HTERT RPE-1 (cell line): ENCODE data around the gene KLLN.
"Not testable (repeated sequence)": the region's sequence is repeated elsewhere in the genome, so short reads cannot be mapped to it uniquely, and the experiment has no call there.

Experiments used
- in situ Hi-C: fragments of 300-500 bp; cut with MboI; formaldehyde crosslinking; loops from 4 replicates; pipeline ENCODE4 v1.14.3; 2020; ENCODE audit warnings: low sequenced_read_pairs

The KLLN gene

GRCh38 chr10:87867453-87867852 is 4.1 kb upstream of the KLLN start:
- in situ Hi-C loops, result no loop called here

GRCh38 chr10:87866412-87866974 is 3.2 kb upstream of the KLLN start:
- in situ Hi-C loops, result no loop called here

GRCh38 chr10:87865241-87865881 is 2.0 kb upstream of the KLLN start:
- in situ Hi-C loops, result no loop called here

- in situ Hi-C loops, result no loop called here
These were observed 1.2 kb upstream of the KLLN start for GRCh38 chr10:87864496-87865059.

- in situ Hi-C loops, result not testable (repeated sequence)
These were observed 690 bp upstream of the KLLN start for GRCh38 chr10:87863951-87864495.

GRCh38 chr10:87862679-87863052 is 667 bp downstream of the KLLN start:
- in situ Hi-C loops, result no loop called here

GRCh38 chr10:87861953-87862678 is 1.2 kb downstream of the KLLN start:
- in situ Hi-C loops, result no loop called here

GRCh38 chr10:87861566-87861952 is 1.8 kb downstream of the KLLN start:
- in situ Hi-C loops, result no loop called here

GRCh38 chr10:87860816-87861403 is 2.4 kb downstream of the KLLN start:
- in situ Hi-C loops, result no loop called here

- in situ Hi-C loops, result no loop called here
These were observed 3.1 kb downstream of the KLLN start for GRCh38 chr10:87860156-87860795.

GRCh38 chr10:87855665-87856064 is 7.7 kb downstream of the KLLN start:
- in situ Hi-C loops, result not testable (repeated sequence)

- in situ Hi-C loops, result not testable (repeated sequence)
These were observed 8.1 kb downstream of the KLLN start for GRCh38 chr10:87855247-87855646.

GRCh38 chr10:87852089-87852488 is 11.2 kb downstream of the KLLN start:
- in situ Hi-C loops, result no loop called here

GRCh38 chr10:87850742-87851205 is 12.6 kb downstream of the KLLN start:
- in situ Hi-C loops, result no loop called here

GRCh38 chr10:87849001-87849400 is 14.3 kb downstream of the KLLN start:
- in situ Hi-C loops, result no loop called here

- in situ Hi-C loops, result no loop called here
These were observed 15.8 kb downstream of the KLLN start for GRCh38 chr10:87847550-87847949.

- in situ Hi-C loops, result not testable (repeated sequence)
These were observed 16.6 kb downstream of the KLLN start for GRCh38 chr10:87846711-87847110.

- in situ Hi-C loops, result no loop called here
These were observed 17.3 kb downstream of the KLLN start for GRCh38 chr10:87846023-87846422.

GRCh38 chr10:87845624-87845998 is 17.7 kb downstream of the KLLN start:
- in situ Hi-C loops, result no loop called here

- in situ Hi-C loops, result no loop called here
These were observed 18.3 kb downstream of the KLLN start for GRCh38 chr10:87844837-87845623.
